PFSK-1 (cell line): ENCODE measurements around the gene STAMBP.

Experiments
- FOXP2 ChIP-seq: optimal IDR thresholded peaks from 2 replicates; pipeline ENCODE3; 2011; ENCODE audit warnings: borderline replicate concordance, control low read depth, inconsistent platforms; ENCODE audit not compliant: insufficient read depth; ENCODE audit errors: extremely low read length, extremely low read depth
- POLR2AphosphoS5 ChIP-seq: IDR thresholded peaks from 2 replicates; pipeline ENCODE4 v1.6.1; 2012; ENCODE audit warnings: low read depth, mild to moderate bottlenecking, control low read depth, low read length, moderate library complexity
- REST ChIP-seq, 2 experiments: IDR thresholded peaks; 2 replicates each; pipeline versions ENCODE4 v1.6.1 to v1.8.0; 2011 to 2012; ENCODE audit warnings: low read depth in 2 of 2, low read length in 2 of 2, control low read depth in 1 of 2, inconsistent platforms in 1 of 2, mild to moderate bottlenecking in 1 of 2, moderate library complexity in 1 of 2; ENCODE audit not compliant: insufficient read depth in 1 of 2
- SIN3A ChIP-seq: IDR thresholded peaks from 2 replicates; pipeline ENCODE4 v1.6.1; 2012; ENCODE audit warnings: mild to moderate bottlenecking, low read length, moderate library complexity, borderline replicate concordance; ENCODE audit not compliant: insufficient read depth
- TAF1 ChIP-seq: IDR thresholded peaks from 2 replicates; pipeline ENCODE4 v1.6.1; 2012; ENCODE audit warnings: low read length, control low read depth, borderline replicate concordance; ENCODE audit not compliant: insufficient read depth

STAMBP gene

GRCh38 chr2:73886357-73886756 is 57.6 kb downstream of the STAMBP start:
- TF ChIP-seq REST (IDR thresholded peaks at IDR 0.05; ENCODE audit: insufficient read depth in 1 of 2, low read depth in 2 of 2, low read length in 2 of 2) (no peak), TAF1 (no peak), POLR2AphosphoS5 (no peak), SIN3A (no peak), FOXP2 (no peak)

- TF ChIP-seq FOXP2: no peak
Measured at GRCh38 chr2:73888388-73888787, 59.6 kb downstream of the STAMBP start.

- no peak for TF ChIP-seq TAF1
- no peak for TF ChIP-seq FOXP2
- no peak for TF ChIP-seq POLR2AphosphoS5
- no peak for TF ChIP-seq SIN3A
- TF ChIP-seq REST (IDR thresholded peaks at IDR 0.05; ENCODE audit: insufficient read depth in 1 of 2, low read depth in 2 of 2, low read length in 2 of 2): no peak
Measured at GRCh38 chr2:73889206-73889605, 60.4 kb downstream of the STAMBP start.

GRCh38 chr2:73890301-73891092 is 61.7 kb downstream of the STAMBP start:
- TF ChIP-seq POLR2AphosphoS5 (no peak), FOXP2 (no peak), REST (IDR thresholded peaks at IDR 0.05; ENCODE audit: insufficient read depth in 1 of 2, low read depth in 2 of 2, low read length in 2 of 2) (no peak), SIN3A (no peak), TAF1 (no peak)

- TF ChIP-seq FOXP2 (no peak), POLR2AphosphoS5 (no peak), REST (IDR thresholded peaks at IDR 0.05; ENCODE audit: insufficient read depth in 1 of 2, low read depth in 2 of 2, low read length in 2 of 2) (no peak), SIN3A (no peak)
Measured at GRCh38 chr2:73891276-73891901, 62.6 kb downstream of the STAMBP start.
